ENCODE results near the gene OR10A4. TPM values are rescaled to one million over a fixed set of nuclear protein-coding genes. Genes with fewer than 3 reads are reported as not detected.
"Not testable (repeated sequence)": the region's sequence is repeated elsewhere in the genome, so short reads cannot be mapped to it uniquely, and the experiment has no call there.

The OR10A4 gene
- total RNA-seq, 1 donor from 2014 or later: not detected

DNA sequence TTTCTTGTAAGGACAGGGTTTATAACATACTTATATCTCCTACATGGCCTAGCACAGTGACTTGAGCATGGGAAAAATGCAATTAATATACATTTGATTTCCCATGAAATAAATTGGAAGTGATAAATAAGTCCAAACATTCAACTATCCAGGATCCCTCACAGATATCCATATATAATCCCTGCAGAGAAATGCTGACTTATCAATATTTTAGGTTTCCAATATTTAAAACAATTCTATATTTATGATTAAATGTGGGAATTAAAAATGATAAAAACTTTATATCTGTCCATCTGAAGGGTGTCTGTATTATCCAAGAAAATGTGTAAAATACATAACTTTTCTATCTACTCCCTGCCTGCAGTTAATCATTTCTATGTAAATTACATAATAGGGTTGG, 6.3 kb downstream of the OR10A4 start:
- intact Hi-C loops (cut with DNase I): no loop called here
- no peak for DNase-seq (ENCODE audit: low spot score in 2 of 2)
- H3K4me3 ChIP-seq: no peak overlapping the region
- no peaks in the 10 kb centered on the region for H3K27me3 ChIP-seq
- no peaks in the 10 kb centered on the region for H3K4me1 ChIP-seq
- H3K27ac ChIP-seq: no peak overlapping the region
- TF ChIP-seq, protein P1, sequence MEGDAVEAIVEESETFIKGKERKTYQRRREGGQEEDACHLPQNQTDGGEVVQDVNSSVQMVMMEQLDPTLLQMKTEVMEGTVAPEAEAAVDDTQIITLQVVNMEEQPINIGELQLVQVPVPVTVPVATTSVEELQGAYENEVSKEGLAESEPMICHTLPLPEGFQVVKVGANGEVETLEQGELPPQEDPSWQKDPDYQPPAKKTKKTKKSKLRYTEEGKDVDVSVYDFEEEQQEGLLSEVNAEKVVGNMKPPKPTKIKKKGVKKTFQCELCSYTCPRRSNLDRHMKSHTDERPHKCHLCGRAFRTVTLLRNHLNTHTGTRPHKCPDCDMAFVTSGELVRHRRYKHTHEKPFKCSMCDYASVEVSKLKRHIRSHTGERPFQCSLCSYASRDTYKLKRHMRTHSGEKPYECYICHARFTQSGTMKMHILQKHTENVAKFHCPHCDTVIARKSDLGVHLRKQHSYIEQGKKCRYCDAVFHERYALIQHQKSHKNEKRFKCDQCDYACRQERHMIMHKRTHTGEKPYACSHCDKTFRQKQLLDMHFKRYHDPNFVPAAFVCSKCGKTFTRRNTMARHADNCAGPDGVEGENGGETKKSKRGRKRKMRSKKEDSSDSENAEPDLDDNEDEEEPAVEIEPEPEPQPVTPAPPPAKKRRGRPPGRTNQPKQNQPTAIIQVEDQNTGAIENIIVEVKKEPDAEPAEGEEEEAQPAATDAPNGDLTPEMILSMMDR (IDR thresholded peaks at IDR 0.05): no peak
- no peaks in the 10 kb centered on the region for H3K36me3 ChIP-seq
- H3K9me3 ChIP-seq: no peaks in the 10 kb centered on the region

DNA sequence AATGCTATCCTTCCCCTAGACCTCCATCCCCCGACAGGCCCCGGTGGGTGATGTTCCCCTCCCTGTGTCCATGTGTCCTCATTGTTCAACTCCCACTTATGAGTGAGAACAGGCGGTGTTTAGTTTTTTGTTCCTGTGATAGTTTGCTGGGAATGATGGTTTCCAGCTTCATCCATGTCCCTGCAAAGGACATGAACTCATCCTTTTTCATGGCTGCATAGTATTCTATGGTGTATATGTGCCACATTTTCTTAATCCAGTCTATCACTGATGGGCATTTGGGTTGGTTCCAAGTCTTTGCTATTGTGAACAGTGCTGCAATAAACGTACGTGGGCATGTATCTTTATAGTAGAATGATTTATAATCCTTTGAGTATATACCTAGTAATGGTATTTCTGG, 11.3 kb downstream of the OR10A4 start:
- H3K9me3 ChIP-seq; H3K36me3 ChIP-seq; intact Hi-C loops (cut with DNase I); H3K27me3 ChIP-seq; H3K4me3 ChIP-seq; DNase-seq (ENCODE audit: low spot score in 2 of 2); H3K4me1 ChIP-seq; H3K27ac ChIP-seq: not testable (repeated sequence)

DNA sequence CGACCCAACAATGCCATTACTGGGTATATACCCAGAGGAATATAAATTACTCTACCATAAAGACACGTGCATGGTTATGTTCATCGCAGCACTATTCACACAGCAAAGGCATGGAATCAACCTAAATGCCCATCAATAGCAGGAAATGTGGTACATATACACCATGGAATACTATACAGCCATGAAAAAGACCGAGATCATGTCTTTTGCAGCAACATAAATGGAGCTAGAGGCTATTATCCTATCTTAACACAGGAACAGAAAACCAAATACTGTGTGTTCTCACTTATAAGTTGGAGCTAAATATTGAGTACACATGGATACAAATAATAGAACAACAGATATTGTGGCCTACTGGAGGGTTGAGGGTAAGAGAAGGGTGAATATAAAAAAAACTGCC, 12.4 kb downstream of the OR10A4 start:
- Histone ChIP-seq H3K4me1 (no peaks in the 10 kb centered on the region), H3K27me3 (no peaks in the 10 kb centered on the region), H3K36me3 (no peaks in the 10 kb centered on the region), H3K9me3 (no peaks in the 10 kb centered on the region), H3K27ac (no peak overlapping the region), H3K4me3 (no peak overlapping the region)
- no peak for DNase-seq (ENCODE audit: low spot score in 2 of 2)
- TF ChIP-seq, protein P1 (IDR thresholded peaks at IDR 0.05): no peak
- intact Hi-C loops (cut with DNase I): no loop called here

DNA sequence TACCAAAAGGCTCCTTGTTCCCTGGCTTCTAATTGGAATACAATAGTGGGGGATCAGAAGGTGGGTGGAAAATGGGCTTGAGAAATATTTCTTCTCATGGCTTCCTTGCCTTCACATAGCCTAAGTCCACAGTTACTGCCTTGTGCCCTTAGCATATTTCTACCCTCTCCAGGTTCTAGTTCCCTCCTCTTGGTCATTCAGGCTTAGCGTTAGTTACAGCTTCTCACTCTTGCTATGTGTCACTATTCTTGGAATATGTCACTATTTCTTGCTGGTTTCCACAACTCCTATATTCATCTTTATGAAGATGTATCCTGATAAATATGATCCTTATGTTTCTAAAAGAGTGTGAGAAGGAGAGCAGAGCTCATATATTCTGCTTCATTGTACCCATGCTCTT, 13.4 kb downstream of the OR10A4 start:
- TF ChIP-seq, protein P1 (IDR thresholded peaks at IDR 0.05): no peak
- no peaks in the 10 kb centered on the region for H3K4me1 ChIP-seq
- no peak overlapping the region for H3K27ac ChIP-seq
- no peak overlapping the region for H3K4me3 ChIP-seq
- intact Hi-C loops (cut with DNase I): no loop called here
- no peaks in the 10 kb centered on the region for H3K9me3 ChIP-seq
- H3K36me3 ChIP-seq: no peaks in the 10 kb centered on the region
- no peaks in the 10 kb centered on the region for H3K27me3 ChIP-seq
- no peak for DNase-seq (ENCODE audit: low spot score in 2 of 2)

DNA sequence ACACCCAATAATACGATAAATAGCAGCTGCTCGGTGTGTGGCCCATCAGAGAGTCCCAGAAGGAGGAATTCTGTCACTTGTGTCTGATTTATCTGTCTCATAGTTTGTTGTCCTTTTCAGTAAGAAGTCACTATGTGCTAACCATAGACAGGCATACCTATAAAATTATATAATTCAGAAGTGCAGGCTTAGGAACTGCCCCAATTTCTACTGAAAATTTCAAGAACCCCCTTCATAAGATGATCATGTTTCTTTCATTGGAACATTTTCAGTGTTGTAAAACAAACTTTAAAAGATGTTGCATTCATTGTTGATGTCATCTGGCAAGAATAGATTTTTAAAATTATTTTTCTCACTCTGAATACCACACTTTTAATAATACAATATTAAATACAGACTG, 16.0 kb downstream of the OR10A4 start, which contains the start of gene OR2D2:
Gene OR2D2 (minus strand): TSS at position 101 of the 400 bp plus-strand sequence. CDS start 0 bp downstream, at position 101.
- TF ChIP-seq, protein P1 (IDR thresholded peaks at IDR 0.05): no peak
- no peak within 1 kb of the TSS for H3K4me3 ChIP-seq
- H3K27ac ChIP-seq: no peak within 1 kb of the TSS
- no peaks in the 10 kb centered on the region for H3K36me3 ChIP-seq
- H3K4me1 ChIP-seq: no peaks in the 10 kb centered on the region
- DNase-seq (ENCODE audit: low spot score in 2 of 2): no peak
- H3K27me3 ChIP-seq: no peaks in the 10 kb centered on the region
- intact Hi-C loops (cut with DNase I): no loop called here
- H3K9me3 ChIP-seq: no peaks in the 10 kb centered on the region

DNA sequence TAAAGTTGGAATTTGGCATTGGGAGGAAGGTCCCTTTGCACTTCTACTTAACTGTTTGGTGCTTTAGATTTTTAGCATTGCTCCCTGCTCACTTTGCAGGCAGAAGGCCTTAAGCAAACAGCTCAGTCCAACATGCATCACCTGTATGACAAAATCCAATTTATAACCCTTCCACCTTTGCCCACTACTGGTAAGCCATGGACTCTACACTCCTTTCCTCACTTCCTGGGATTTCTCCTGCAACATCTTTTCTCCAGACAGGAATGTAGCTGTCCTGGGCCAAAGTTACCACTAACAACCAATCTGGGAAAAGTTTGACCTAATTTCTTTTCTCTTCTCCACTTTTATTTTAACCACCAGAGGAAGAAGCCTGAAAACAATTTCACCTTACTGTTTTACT, 17.7 kb downstream of the OR10A4 start:
- Histone ChIP-seq H3K4me1 (no peaks in the 10 kb centered on the region), H3K4me3 (no peak overlapping the region), H3K36me3 (no peaks in the 10 kb centered on the region), H3K27ac (no peak overlapping the region), H3K9me3 (no peaks in the 10 kb centered on the region), H3K27me3 (no peaks in the 10 kb centered on the region)
- intact Hi-C loops (cut with DNase I): no loop called here
- DNase-seq (ENCODE audit: low spot score in 2 of 2): no peak
- TF ChIP-seq, protein P1 (IDR thresholded peaks at IDR 0.05): no peak

All from ascending aorta (tissue), 2 donors.